Dermis microvascular lymphatic vessel endothelial cell (primary cell): ENCODE results near the gene FMNL1. TPM values are rescaled to one million over a fixed set of nuclear protein-coding genes. Genes with fewer than 3 reads are reported as not detected.
A peak's percentile ranks its signal among the peaks of the same experiment; 100 is the strongest.
"Not testable (repeated sequence)": the region's sequence is repeated elsewhere in the genome, so short reads cannot be mapped to it uniquely, and the experiment has no call there.

Source experiments
- DNase-seq, 2 donors: peaks; one replicate each; pipeline versions ENCODE4 v3.0.0 to v3.0.0-alpha.2; 2010; ENCODE audit warnings: low read depth in 2 of 2
- total RNA-seq: library from RNA; depleted of rRNA; stranded (reverse); fragments of >200 nt; gene quantifications from 2 replicates; pipeline ENCODE4 v1.2.1, GENCODE V29; 2014

Gene FMNL1, protein sequence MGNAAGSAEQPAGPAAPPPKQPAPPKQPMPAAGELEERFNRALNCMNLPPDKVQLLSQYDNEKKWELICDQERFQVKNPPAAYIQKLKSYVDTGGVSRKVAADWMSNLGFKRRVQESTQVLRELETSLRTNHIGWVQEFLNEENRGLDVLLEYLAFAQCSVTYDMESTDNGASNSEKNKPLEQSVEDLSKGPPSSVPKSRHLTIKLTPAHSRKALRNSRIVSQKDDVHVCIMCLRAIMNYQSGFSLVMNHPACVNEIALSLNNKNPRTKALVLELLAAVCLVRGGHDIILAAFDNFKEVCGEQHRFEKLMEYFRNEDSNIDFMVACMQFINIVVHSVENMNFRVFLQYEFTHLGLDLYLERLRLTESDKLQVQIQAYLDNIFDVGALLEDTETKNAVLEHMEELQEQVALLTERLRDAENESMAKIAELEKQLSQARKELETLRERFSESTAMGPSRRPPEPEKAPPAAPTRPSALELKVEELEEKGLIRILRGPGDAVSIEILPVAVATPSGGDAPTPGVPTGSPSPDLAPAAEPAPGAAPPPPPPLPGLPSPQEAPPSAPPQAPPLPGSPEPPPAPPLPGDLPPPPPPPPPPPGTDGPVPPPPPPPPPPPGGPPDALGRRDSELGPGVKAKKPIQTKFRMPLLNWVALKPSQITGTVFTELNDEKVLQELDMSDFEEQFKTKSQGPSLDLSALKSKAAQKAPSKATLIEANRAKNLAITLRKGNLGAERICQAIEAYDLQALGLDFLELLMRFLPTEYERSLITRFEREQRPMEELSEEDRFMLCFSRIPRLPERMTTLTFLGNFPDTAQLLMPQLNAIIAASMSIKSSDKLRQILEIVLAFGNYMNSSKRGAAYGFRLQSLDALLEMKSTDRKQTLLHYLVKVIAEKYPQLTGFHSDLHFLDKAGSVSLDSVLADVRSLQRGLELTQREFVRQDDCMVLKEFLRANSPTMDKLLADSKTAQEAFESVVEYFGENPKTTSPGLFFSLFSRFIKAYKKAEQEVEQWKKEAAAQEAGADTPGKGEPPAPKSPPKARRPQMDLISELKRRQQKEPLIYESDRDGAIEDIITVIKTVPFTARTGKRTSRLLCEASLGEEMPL
- total RNA-seq, result 2.6 and 2.9 TPM in 2 replicates

DNA sequence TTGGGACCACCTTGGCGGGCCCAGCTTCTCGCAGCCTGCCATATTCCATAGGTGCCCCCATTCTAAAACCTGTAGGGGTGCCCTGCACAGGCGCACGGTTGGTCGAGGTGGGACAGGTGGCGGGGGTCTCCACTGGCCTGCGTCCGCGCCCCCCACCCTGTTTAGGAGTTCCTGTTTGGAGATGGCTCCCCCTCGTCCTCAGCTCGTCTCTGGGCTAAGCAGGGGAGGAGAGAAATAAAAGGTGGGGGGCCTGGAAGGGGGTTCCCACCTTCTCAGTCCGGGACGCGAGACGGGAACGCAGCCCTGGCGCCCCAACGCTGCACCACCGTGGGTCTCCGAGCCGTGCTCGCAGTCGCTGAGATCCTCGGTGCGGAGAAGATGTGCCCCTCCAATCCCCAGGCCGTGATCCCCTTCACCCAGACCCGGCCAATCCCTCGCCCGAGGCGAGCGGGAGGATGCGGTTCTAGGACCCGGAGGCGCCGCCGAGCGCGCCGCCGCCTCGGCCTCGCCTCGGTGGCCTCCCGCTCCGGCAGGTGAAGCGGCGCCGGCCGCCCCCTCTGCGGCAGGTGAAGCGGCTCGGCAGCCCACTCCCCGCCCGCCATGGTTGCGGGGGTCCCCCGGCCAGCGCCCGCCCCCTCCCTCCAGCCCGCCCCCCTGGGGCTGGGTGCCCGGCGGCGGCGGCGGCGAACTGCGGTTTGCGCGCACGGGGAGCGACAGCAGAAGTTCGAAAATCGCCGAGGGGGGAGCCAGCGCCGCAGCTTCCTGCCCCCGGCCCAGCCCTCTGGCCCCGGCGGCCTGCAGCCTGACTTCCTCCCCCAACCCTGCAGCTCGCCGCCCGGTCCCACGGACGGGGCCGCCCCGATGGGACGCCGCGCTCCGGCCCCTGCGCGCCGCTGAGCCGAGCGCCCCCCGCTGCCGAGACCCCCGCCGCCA is at the start of gene FMNL1:
Gene FMNL1, plus strand, starts transcription at position 805 of the 933 bp plus-strand sequence. CDS start 240 bp downstream, outside the sequence.
- peak in 1 of 2 donors; percentile 11 for DNase-seq

GRCh38 chr17:45172232-45172540 is 49.5 kb upstream of the FMNL1 start:
- DNase-seq, result no peak

DNA sequence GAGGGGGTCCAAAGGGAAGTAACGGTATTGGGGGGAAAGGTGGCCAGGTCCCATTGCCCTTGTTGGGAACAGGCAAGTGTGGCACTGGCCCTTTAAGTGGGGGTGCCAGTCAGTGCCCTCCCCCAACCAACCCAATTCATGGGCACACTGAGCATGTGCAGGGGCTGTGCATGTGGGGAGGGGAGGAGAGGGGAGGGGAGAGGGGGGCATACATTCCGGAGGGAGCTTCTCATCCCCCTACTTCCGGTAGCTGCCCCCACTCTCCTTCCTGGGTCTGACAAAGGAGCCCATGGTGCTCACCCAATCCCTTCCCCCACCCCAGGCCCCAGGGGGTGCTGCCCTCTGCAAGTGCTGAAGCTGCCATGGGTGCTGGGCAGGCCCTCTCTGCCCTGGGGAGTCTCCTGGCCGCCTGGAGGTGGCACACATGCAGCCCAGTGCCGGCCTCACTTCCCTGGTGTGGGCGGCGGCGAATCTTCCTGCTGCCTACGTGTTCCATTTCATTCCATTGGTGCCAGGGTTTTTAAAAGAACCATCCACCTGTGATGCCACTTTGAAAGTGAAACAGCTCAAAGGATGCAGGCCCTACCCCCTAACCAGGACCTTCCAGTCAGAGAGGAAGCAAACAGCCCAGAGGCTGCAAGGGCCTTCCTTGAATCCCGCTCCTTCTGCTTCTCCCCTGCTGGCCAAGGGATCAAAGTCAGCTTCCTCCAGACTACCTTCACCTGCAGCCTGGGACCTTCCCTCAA is 49.0 kb upstream of the FMNL1 start:
- no peak for DNase-seq

GRCh38 chr17:45175759-45176115 is 45.9 kb upstream of the FMNL1 start:
- DNase-seq, result no peak

GRCh38 chr17:45177563-45177962 is 44.1 kb upstream of the FMNL1 start:
- DNase-seq, result no peak

GRCh38 chr17:45184144-45184543 is 37.5 kb upstream of the FMNL1 start:
- DNase-seq, result no peak

DNA sequence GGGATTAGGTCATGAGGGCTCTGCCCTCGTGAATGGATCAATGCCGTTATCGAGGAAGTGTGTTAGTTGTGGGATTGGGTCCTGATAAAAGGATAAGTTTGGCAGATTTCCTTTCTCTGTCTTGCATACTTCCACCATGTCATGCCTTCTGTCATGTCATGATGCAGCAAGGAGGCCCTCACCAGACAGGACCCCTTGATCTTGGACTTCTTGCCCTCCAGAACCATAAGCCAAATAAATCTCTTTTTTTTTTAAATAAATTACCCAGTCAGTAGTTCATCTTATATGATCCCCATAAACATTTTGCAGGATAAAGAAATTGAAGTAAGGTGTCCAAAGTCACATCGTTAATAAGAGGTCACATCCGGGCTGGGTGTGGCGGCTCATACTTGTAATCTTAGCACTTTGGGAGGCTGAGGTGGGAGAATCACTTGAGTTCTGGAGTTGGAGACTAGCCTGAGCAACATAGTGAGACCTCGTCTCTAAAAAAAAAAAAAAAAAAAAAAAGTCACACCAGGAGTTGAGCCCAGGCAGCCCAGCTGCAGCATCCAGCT is 34.8 kb upstream of the FMNL1 start:
- no peak for DNase-seq

DNA sequence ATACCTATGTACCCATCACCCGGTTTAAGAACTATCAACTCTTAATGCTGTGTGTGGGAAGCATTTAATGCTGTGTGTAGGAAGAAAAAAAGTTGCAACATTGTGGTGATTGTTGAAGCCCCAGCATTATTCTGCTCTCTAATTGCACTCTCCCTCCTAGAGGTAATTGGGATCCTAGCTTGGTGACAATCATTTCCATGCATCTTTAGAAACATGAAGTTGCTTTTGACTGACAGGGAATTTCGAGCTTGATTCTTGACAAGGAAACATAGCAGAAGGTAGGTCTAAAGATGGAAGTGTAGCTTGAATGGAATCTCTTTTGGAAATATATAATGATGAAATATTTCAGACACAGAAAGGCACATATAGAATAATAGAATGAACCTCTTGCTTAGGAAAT is 32.7 kb upstream of the FMNL1 start:
- no peak for DNase-seq

DNA sequence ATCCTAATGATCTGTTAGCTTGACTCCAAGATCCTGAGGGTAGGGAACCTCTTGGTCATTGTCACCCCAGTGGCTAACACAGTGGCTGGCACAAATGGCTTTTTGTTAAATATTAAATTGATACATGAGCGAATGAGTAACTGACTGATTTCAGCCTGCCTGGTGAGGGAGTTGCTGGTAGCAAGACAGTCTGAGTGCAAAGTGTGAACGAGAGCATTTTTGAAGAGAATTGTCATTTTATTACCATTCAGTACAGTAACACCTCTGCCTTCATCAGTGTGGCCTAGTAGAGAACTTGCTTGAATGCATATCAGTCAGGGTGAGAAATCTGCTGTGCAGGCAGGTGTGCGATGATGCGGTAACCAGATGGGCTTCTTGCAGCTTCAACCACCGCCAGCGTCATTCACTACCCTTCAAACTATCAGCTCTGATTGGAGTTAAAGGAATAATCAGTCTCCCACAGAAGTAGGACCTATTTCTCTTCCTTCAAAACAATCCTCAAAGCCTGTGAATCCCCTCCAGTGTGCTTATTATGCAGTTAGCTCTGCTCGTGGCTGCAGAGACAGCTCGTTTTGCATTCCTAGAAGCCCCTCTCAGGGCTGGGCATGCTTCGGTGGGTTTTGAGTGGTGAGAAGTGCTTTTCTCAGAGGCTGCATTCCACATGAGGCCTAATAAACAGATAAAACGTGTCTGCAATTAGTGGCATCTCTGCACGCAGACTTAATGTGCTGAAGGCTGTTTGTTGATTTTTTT is 31.0 kb upstream of the FMNL1 start:
- no peak for DNase-seq

DNA sequence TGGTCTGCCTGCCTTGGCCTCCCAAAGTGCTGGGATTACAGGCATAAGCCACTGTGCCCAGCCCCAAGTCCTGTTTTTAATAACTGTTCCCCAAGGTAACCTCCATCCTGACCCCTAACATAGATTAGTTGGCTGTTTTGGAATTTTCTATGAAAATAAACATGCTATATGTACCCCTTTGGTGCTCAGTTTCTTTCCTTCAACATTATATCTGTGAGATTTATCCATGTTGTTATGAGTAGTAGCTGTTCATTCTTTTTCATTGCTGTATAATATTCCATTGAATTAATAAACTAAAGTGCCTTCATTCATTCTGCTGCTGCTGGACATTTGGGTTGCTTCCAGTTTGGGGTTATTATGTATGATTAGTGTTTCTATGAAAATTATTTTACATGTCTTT is 26.3 kb upstream of the FMNL1 start:
- no peak for DNase-seq

- DNase-seq, result no peak
Measured at GRCh38 chr17:45197108-45197507, 24.6 kb upstream of the FMNL1 start.

DNA sequence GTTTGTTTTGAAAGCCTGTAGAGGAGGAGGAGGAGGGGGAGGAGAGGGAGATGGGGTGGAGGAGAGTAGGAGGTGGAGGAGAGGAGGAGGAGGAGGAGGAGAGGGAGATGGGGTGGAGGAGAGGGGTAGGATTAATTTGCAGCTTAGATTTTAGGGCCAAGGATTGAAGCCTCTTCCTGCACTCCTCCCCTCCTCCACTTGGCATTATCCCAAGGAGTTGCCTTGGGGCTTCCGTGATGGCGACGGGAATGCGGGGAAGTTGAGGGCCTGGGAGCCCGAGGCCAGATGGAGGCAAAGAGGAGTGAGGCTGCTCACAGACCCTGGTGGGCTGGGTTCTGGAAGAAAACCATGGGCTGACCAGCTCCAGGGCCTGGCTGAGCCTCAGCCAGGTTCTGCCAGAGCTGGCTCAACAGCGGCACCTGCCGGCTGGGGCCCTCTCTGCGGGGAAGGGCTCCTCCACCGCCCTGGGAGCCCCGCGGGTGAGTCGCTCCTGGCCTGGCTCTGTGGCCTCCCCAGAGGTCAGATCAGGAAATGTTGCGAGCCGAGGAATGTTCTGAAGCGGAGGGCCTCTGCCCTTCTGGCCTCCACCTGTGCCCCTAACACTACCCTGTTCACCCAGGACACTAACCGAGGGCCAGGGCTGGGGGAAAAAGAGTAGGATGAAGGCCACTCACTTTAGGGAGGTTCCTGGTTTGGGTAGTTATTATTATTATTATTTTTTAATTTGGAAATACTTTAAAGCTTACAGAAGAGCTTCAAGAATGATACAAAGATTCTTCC is 23.9 kb upstream of the FMNL1 start:
- DNase-seq, result peak; percentile 56 to 79

DNA sequence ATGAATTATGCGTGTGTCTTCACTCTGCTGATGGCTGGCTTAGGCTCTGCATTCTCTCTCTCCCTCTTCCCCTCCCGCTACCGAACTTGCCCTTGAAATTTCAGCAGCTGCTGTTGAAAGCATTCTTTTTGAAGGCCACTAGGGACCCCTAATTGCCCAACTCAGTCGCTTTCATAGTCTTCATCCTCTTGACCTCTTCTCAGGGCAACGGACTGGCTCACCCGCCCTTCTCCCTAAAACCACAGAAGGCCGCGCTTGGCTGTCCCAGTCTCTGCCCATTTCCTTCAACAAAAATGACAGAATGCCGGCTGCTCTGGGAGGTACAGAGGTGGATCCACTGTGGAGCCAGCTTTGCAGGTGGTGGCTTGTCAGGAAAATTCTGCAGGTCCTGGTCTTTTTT is 21.0 kb upstream of the FMNL1 start:
- no peak for DNase-seq

DNA sequence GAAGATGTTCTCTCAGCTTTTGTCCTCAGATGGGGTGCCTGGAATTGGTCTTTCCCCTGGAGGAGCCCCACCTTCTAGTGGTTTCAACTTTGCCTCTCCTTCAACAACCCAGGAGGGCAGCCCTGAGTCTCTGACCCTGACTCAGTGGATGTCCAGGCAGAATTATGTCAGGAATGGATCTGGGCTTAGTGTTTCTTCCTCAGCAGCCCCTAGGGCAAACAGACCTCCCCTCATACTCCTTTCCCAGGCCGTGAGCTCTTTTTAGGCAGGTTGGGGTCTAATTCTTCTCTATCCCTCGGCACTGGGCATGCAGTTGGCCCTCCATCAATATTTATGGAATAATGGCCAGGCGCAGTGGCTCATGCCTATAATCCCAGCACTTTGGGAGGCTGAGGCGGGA is 20.2 kb upstream of the FMNL1 start:
- DNase-seq, result no peak

- not testable (repeated sequence) for DNase-seq
Measured at GRCh38 chr17:45201880-45202279, 19.8 kb upstream of the FMNL1 start.

DNA sequence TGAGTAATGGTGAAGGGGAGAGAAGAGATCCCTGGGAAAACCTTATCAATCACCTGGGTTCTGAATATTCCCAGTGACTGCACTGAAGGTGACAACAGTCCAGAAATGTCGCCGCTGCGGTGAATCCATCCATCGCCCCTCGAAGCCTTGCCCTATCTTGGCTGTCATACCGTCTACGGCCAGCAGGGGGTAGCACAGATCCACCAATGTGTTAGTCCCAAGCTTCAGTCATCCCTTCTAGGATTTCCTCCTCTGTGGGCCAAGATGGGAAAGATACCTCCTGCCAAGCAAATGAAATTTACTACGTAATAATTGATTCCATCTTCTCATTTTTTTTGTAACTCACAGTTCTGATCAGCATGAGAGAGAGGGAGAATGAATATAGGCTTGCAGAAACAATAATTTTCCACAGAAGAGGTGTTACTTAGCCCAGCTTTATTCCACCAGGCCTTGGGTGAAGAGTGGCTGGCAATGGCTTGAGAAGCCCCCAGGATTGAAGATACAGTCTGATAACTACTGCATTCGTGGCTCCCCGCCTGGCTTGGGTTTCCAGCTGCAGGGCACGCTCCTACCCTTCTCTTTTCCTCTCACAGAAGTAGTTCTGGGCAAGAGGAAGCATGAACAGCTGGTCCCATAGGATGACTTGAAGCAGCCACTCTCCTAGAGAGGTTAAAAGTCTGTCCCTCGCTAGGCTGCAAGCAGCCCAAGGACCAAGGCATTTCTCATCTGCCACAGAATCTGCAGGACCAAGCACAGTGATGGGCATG is 2.6 kb upstream of the FMNL1 start:
- DNase-seq, result peak; percentile 60 to 71

DNA sequence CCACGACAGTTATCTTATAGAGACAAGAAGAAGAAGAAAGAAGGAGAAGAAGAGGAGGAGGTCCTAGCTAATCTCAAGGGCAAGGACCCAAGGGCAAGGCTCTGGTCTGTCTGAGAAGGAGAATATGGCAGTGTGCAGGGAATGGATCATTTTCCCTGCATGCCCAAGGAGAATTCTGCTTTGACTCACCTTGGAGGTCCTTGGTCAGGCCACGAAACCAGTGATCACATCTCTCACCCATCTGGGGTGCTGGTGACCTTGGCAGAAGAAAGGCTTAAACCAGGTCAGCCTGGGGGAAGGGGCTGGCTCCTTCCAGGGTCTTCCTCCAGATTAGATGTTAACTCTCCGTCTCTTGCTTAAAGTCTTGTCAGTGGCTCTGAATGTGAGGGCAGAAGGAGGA is 1.6 kb upstream of the FMNL1 start:
- no peak for DNase-seq

DNA sequence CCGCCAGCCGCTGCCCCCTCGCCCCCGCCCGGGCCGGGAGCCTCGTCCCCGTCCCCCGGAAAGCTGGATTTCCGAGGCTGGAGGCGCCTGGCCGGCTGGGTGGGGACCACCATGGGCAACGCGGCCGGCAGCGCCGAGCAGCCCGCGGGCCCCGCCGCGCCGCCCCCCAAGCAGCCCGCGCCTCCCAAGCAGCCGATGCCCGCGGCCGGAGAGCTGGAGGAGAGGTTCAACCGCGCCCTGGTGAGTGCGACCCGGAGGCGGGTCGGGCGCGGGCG is 266 bp downstream of the FMNL1 start:
- no peak for DNase-seq
